Natural killer cell (primary cell): ENCODE measurements around the gene SLC25A22. TPM values are rescaled to one million over a fixed set of nuclear protein-coding genes. Genes with fewer than 3 reads are reported as not detected.

Source experiments
- ATAC-seq, 3 donors: fragments of 150-1000 bp in 2 of 3; fragments of 200-7000 bp in 1 of 3; cut with Tn5 transposase; 1 replicate in 1 of 3; 2 replicates in 2 of 3; pipeline ENCODE4 v1.10.0; 2021; ENCODE audit warnings: mild to moderate bottlenecking in 2 of 3, moderate library complexity in 2 of 3
- DNase-seq, 2 donors: peaks; one replicate each; pipeline versions ENCODE4 v3.0.0 to v3.0.0-alpha.2; 2013 to 2021; ENCODE audit warnings: mixed read lengths in 1 of 2
- H3K27ac ChIP-seq: one replicate; pipeline ENCODE4 v1.5.1; 2013; ENCODE audit warnings: mild to moderate bottlenecking, low read length
- H3K27me3 ChIP-seq: one replicate; pipeline ENCODE4 v1.6.1; 2013; ENCODE audit warnings: low read length; ENCODE audit not compliant: control insufficient read depth, insufficient read depth
- H3K36me3 ChIP-seq: one replicate; pipeline ENCODE4 v1.6.1; 2013; ENCODE audit warnings: low read length; ENCODE audit not compliant: control insufficient read depth, insufficient read depth
- H3K4me1 ChIP-seq: one replicate; pipeline ENCODE4 v1.6.1; 2013; ENCODE audit warnings: low read length; ENCODE audit not compliant: control insufficient read depth, insufficient read depth
- H3K4me3 ChIP-seq: one replicate; pipeline ENCODE4 v1.5.1; 2013; ENCODE audit warnings: low read length
- H3K9me3 ChIP-seq: one replicate; pipeline ENCODE4 v1.6.1; 2013; ENCODE audit warnings: low read length; ENCODE audit not compliant: control insufficient read depth, insufficient read depth
- H3K27ac Mint-ChIP-seq, 2 donors: one replicate each; pipeline ENCODE4 v1.8.0; 2022; ENCODE audit warnings: mild to moderate bottlenecking in 2 of 2, mixed read lengths in 2 of 2, moderate library complexity in 1 of 2
- H3K27me3 Mint-ChIP-seq, 2 donors: one replicate each; pipeline ENCODE4 v1.8.0; 2022; ENCODE audit warnings: low read depth in 2 of 2, mixed read lengths in 2 of 2
- H3K36me3 Mint-ChIP-seq: one replicate; pipeline ENCODE4 v1.8.0; 2022; ENCODE audit warnings: mixed read lengths
- H3K4me1 Mint-ChIP-seq, 2 donors: one replicate each; pipeline ENCODE4 v1.8.0; 2022; ENCODE audit warnings: mixed read lengths in 2 of 2
- H3K4me3 Mint-ChIP-seq: one replicate; pipeline ENCODE4 v1.8.0; 2022; ENCODE audit warnings: mild to moderate bottlenecking, moderate library complexity, mixed read lengths
- H3K9me3 Mint-ChIP-seq, 2 donors: one replicate each; pipeline ENCODE4 v1.8.0; 2022; ENCODE audit warnings: mixed read lengths in 2 of 2
- CTCF ChIP-seq: fragments of 200-600 bp; IDR thresholded peaks from one replicate; pipeline ENCODE4 v1.8.0; 2022; ENCODE audit warnings: antibody characterized with exemption
- WGBS: methylation state at CpG from one replicate; pipeline ENCODE4 v1.1.7; 2013; ENCODE audit warnings: missing lambda C conversion rate; ENCODE audit not compliant: insufficient coverage; 5-methylcytosine and 5-hydroxymethylcytosine counted together
- intact Hi-C: fragments of 100-400 bp; cut with micrococcal nuclease; formaldehyde crosslinking; loops from one replicate; pipeline ENCODE4 v1.14.2; 2022
- total RNA-seq, 4 donors: library from RNA; stranded (reverse); fragments of 120-200 nt in 1 of 4; gene quantifications; one replicate each; pipeline versions ENCODE4 v1.2.3 to v1.2.4, GENCODE V29; 2013 to 2022

Gene SLC25A22
- total RNA-seq, 3 donors from 2014 or later (not counting 1 experiment from before 2014, with no cell fraction given): 22.8 to 34.6 (median 31.5) TPM

- H3K4me3 ChIP-seq: peak overlapping the region; percentile 23
- 5% methylated on average over 66 of the region's 66 CpGs for WGBS
- no peak for TF ChIP-seq CTCF
- Mint-ChIP-seq H3K4me3 (peak overlapping the region; percentile 76), H3K27me3 (peaks cover 8 to 35% of the 10 kb centered on the region in 2 donors), H3K9me3 (no peaks in the 10 kb centered on the region), H3K4me1 (peaks cover 0 to 37% of the 10 kb centered on the region in 2 donors), H3K27ac (peak overlapping the region in 1 of 2 donors; percentile 52), H3K36me3 (no peaks in the 10 kb centered on the region)
- no peak overlapping the region for H3K27ac ChIP-seq
- no peaks in the 10 kb centered on the region for H3K9me3 ChIP-seq
- peaks cover 6% of the 10 kb centered on the region for H3K36me3 ChIP-seq
- H3K4me1 ChIP-seq: peaks cover 57% of the 10 kb centered on the region
- ATAC-seq (peak; percentile 24 to 66 (median 32)), DNase-seq (no peak)
- peaks cover 19% of the 10 kb centered on the region for H3K27me3 ChIP-seq
- intact Hi-C loops: no loop called here
Measured at GRCh38 chr11:827146-827896, 29.2 kb upstream of the SLC25A22 start.

GRCh38 chr11:826836-827145, 28.7 kb upstream of the SLC25A22 start:
- Histone ChIP-seq H3K27ac (no peak overlapping the region), H3K4me1 (peaks cover 58% of the 10 kb centered on the region), H3K36me3 (peaks cover 6% of the 10 kb centered on the region), H3K9me3 (no peaks in the 10 kb centered on the region), H3K27me3 (peaks cover 19% of the 10 kb centered on the region), H3K4me3 (peak overlapping the region; percentile 23)
- H3K4me1 Mint-ChIP-seq: peaks cover 0 to 40% of the 10 kb centered on the region in 2 donors
- DNase-seq (no peak), ATAC-seq (peak in 1 of 3 donors; percentile 8)
- H3K36me3 Mint-ChIP-seq: no peaks in the 10 kb centered on the region
- intact Hi-C loops: no loop called here
- H3K27me3 Mint-ChIP-seq: peaks cover 5 to 34% of the 10 kb centered on the region in 2 donors
- H3K4me3 Mint-ChIP-seq: peak overlapping the region; percentile 70
- no peaks in the 10 kb centered on the region for H3K9me3 Mint-ChIP-seq
- TF ChIP-seq CTCF: no peak
- under 1% methylated on average over 21 of the region's 22 CpGs for WGBS
- no peak overlapping the region for H3K27ac Mint-ChIP-seq

- Histone ChIP-seq H3K4me1 (peaks cover 62% of the 10 kb centered on the region), H3K27me3 (peaks cover 19% of the 10 kb centered on the region), H3K36me3 (peaks cover 9% of the 10 kb centered on the region), H3K4me3 (no peak overlapping the region), H3K27ac (no peak overlapping the region), H3K9me3 (no peaks in the 10 kb centered on the region)
- H3K27me3 Mint-ChIP-seq: peaks cover 0 to 28% of the 10 kb centered on the region in 2 donors
- no peak for ATAC-seq
- H3K4me1 Mint-ChIP-seq: peaks cover 0 to 35% of the 10 kb centered on the region in 2 donors
- 80% methylated on average over 8 of the region's 9 CpGs for WGBS
- intact Hi-C loops: no loop called here
- H3K4me3 Mint-ChIP-seq: peak overlapping the region; percentile 70
- no peaks in the 10 kb centered on the region for H3K9me3 Mint-ChIP-seq
- no peak overlapping the region for H3K27ac Mint-ChIP-seq
- no peak for DNase-seq
- TF ChIP-seq CTCF: no peak
- H3K36me3 Mint-ChIP-seq: no peaks in the 10 kb centered on the region
Measured at GRCh38 chr11:826227-826621, 28.1 kb upstream of the SLC25A22 start.
